Activated T-cell treated with anti-CD3 and anti-CD28 coated beads, Interleukin-2, amount 50 U/mL, for 24 hours (primary cell): Measurements from ENCODE around the gene OXSM.

ENCODE experiments used
- DNase-seq: peaks from one replicate; pipeline ENCODE4 v3.0.0-alpha.2; 2020
- H3K27ac Mint-ChIP-seq: 2 replicates; pipeline ENCODE4 v1.8.0; 2020; ENCODE audit warnings: mild to moderate bottlenecking, mixed read lengths
- H3K27me3 Mint-ChIP-seq: 2 replicates; pipeline ENCODE4 v1.8.0; 2020; ENCODE audit warnings: mixed read lengths
- H3K36me3 Mint-ChIP-seq: 2 replicates; pipeline ENCODE4 v1.8.0; 2020; ENCODE audit warnings: low read depth, mixed read lengths
- H3K4me1 Mint-ChIP-seq: 2 replicates; pipeline ENCODE4 v1.8.0; 2020; ENCODE audit warnings: low read depth, mixed read lengths
- H3K4me3 Mint-ChIP-seq: 2 replicates; pipeline ENCODE4 v1.8.0; 2020; ENCODE audit warnings: mild to moderate bottlenecking, moderate library complexity, mixed read lengths
- H3K9me3 Mint-ChIP-seq: 2 replicates; pipeline ENCODE4 v1.8.0; 2020; ENCODE audit warnings: mixed read lengths

OXSM gene

DNA sequence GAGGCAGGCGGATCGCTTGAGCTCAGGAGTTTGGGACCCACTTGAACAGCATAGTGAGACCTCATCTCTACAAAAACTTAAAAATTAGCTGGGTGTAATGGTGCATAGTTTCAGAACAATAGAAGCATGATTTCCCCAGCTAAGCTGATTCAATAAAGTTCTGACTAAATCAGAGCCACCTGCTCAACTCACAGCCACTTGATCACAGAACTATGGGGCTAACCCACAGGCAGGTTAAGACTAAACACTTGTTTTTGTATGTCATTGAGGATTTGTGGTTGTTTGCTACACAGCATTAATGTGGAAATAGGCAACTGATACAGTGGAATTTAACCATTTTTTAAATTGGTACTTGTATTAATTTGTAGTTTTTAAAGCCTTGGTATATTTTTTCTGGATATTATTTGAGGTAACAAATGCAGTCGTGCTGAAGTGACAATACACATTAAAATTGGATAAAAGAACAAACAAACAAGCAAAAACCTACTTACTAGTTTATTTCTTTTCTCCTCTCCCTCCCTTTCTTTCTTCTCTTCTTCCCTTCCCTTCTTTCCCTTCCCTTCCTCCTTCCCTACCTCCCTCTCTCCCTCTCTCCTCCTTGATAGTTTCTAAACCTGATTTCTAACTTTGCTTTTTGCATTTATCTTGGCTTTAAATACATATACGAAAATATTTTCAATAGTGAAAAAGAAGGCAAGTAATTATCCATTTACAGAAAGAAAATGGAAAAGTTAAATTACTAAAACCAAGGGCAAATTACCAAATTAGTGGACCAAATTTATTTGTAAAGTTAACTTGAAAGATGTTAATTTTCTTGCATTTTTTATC lies 32.1 kb downstream of the OXSM start:
- H3K36me3 Mint-ChIP-seq: no peaks in the 10 kb centered on the region
- no peak overlapping the region for H3K4me3 Mint-ChIP-seq
- H3K27ac Mint-ChIP-seq: no peak overlapping the region
- H3K27me3 Mint-ChIP-seq: no peaks in the 10 kb centered on the region
- peaks cover 12% of the 10 kb centered on the region for H3K4me1 Mint-ChIP-seq
- no peak for DNase-seq
- H3K9me3 Mint-ChIP-seq: no peaks in the 10 kb centered on the region

GRCh38 chr3:25823314-25823713 lies 33.4 kb downstream of the OXSM start:
- no peak for DNase-seq
- Mint-ChIP-seq H3K36me3 (no peaks in the 10 kb centered on the region), H3K4me1 (peaks cover 9% of the 10 kb centered on the region), H3K9me3 (no peaks in the 10 kb centered on the region), H3K4me3 (no peak overlapping the region), H3K27me3 (no peaks in the 10 kb centered on the region), H3K27ac (no peak overlapping the region)

- Mint-ChIP-seq H3K36me3 (no peaks in the 10 kb centered on the region), H3K4me3 (no peak overlapping the region), H3K4me1 (peaks cover 9% of the 10 kb centered on the region), H3K27ac (no peak overlapping the region), H3K27me3 (no peaks in the 10 kb centered on the region), H3K9me3 (no peaks in the 10 kb centered on the region)
- DNase-seq: no peak
Observed at GRCh38 chr3:25826510-25826909, 36.6 kb downstream of the OXSM start.

- Mint-ChIP-seq H3K27ac (no peak overlapping the region), H3K27me3 (peaks cover 3% of the 10 kb centered on the region), H3K9me3 (no peaks in the 10 kb centered on the region), H3K4me1 (peaks cover 9% of the 10 kb centered on the region), H3K4me3 (no peak overlapping the region), H3K36me3 (no peaks in the 10 kb centered on the region)
- no peak for DNase-seq
Observed at GRCh38 chr3:25830373-25831280, 40.7 kb downstream of the OXSM start.

GRCh38 chr3:25831578-25831977 lies 41.7 kb downstream of the OXSM start:
- no peak overlapping the region for H3K4me3 Mint-ChIP-seq
- no peak overlapping the region for H3K27ac Mint-ChIP-seq
- no peaks in the 10 kb centered on the region for H3K9me3 Mint-ChIP-seq
- DNase-seq: no peak
- peaks cover under 1% of the 10 kb centered on the region for H3K4me1 Mint-ChIP-seq
- peaks cover 7% of the 10 kb centered on the region for H3K27me3 Mint-ChIP-seq
- H3K36me3 Mint-ChIP-seq: no peaks in the 10 kb centered on the region

GRCh38 chr3:25834346-25834745 lies 44.5 kb downstream of the OXSM start:
- Mint-ChIP-seq H3K27ac (no peak overlapping the region), H3K27me3 (peaks cover 10% of the 10 kb centered on the region), H3K4me1 (peaks cover 2% of the 10 kb centered on the region), H3K4me3 (no peak overlapping the region), H3K36me3 (no peaks in the 10 kb centered on the region), H3K9me3 (no peaks in the 10 kb centered on the region)
- DNase-seq: no peak

- Mint-ChIP-seq H3K4me3 (no peak overlapping the region), H3K4me1 (peaks cover 2% of the 10 kb centered on the region), H3K9me3 (no peaks in the 10 kb centered on the region), H3K36me3 (no peaks in the 10 kb centered on the region), H3K27me3 (peaks cover 10% of the 10 kb centered on the region), H3K27ac (no peak overlapping the region)
- DNase-seq: no peak
Observed at GRCh38 chr3:25836579-25836978, 46.7 kb downstream of the OXSM start.

GRCh38 chr3:25837038-25837437 lies 47.1 kb downstream of the OXSM start:
- Mint-ChIP-seq H3K27me3 (peaks cover 10% of the 10 kb centered on the region), H3K4me1 (peaks cover 2% of the 10 kb centered on the region), H3K36me3 (no peaks in the 10 kb centered on the region), H3K9me3 (no peaks in the 10 kb centered on the region), H3K27ac (no peak overlapping the region), H3K4me3 (no peak overlapping the region)
- DNase-seq: no peak

DNA sequence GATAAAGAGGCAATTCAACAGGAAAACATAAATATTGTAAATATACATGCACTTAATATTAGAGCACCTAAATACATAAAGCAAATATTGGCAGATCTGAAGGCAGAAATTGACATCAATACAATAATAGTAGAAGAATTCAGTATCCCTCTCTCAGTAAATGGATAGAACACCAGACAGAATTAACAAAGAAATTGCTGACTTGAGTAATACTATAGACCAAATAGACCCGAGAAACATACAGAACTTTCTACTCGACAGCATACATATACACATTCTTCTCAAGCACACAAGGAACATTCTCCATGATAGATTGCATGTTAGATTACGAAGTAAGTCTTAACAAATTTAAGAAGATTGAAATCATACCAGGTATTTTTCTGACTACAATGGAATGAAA lies 50.2 kb downstream of the OXSM start:
- Mint-ChIP-seq H3K9me3 (no peaks in the 10 kb centered on the region), H3K27me3 (peaks cover 6% of the 10 kb centered on the region), H3K4me3 (no peak overlapping the region), H3K36me3 (no peaks in the 10 kb centered on the region), H3K4me1 (peaks cover 2% of the 10 kb centered on the region), H3K27ac (no peak overlapping the region)
- no peak for DNase-seq

- no peaks in the 10 kb centered on the region for H3K36me3 Mint-ChIP-seq
Observed at GRCh38 chr3:25843332-25843731, 53.4 kb downstream of the OXSM start.

More at GRCh38 chr3:25843332-25843731, 53.4 kb downstream of the OXSM start:
- no peak for DNase-seq
- H3K9me3 Mint-ChIP-seq: no peaks in the 10 kb centered on the region
- H3K4me3 Mint-ChIP-seq: no peak overlapping the region
- H3K27ac Mint-ChIP-seq: no peak overlapping the region
- H3K27me3 Mint-ChIP-seq: no peaks in the 10 kb centered on the region
- H3K4me1 Mint-ChIP-seq: no peaks in the 10 kb centered on the region
